Measurements from ENCODE around the gene SREK1.

- TF ChIP-seq NR1H2 (CRISPR knock-in tag; IDR thresholded peaks at IDR 0.05), result no peak
- TF ChIP-seq KAT7 (CRISPR knock-in tag; IDR thresholded peaks at IDR 0.05; ENCODE audit: borderline replicate concordance), result no peak
- no peak for TF ChIP-seq ESRRA (CRISPR knock-in tag; IDR thresholded peaks at IDR 0.05; ENCODE audit: borderline replicate concordance)
- TF ChIP-seq, protein P1, sequence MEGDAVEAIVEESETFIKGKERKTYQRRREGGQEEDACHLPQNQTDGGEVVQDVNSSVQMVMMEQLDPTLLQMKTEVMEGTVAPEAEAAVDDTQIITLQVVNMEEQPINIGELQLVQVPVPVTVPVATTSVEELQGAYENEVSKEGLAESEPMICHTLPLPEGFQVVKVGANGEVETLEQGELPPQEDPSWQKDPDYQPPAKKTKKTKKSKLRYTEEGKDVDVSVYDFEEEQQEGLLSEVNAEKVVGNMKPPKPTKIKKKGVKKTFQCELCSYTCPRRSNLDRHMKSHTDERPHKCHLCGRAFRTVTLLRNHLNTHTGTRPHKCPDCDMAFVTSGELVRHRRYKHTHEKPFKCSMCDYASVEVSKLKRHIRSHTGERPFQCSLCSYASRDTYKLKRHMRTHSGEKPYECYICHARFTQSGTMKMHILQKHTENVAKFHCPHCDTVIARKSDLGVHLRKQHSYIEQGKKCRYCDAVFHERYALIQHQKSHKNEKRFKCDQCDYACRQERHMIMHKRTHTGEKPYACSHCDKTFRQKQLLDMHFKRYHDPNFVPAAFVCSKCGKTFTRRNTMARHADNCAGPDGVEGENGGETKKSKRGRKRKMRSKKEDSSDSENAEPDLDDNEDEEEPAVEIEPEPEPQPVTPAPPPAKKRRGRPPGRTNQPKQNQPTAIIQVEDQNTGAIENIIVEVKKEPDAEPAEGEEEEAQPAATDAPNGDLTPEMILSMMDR (IDR thresholded peaks at IDR 0.05), result no peak
- no peak for TF ChIP-seq NR2C2 (CRISPR knock-in tag; IDR thresholded peaks at IDR 0.05)
These were observed 65.2 kb downstream of the SREK1 start for GRCh38 chr5:66209350-66209749.
